Measurements from ENCODE around the gene OR5D18. TPM values are rescaled to one million over a fixed set of nuclear protein-coding genes. Genes with fewer than 3 reads are reported as not detected.

The OR5D18 gene
- total and polyA plus RNA-seq, 8 donors, result not detected

DNA sequence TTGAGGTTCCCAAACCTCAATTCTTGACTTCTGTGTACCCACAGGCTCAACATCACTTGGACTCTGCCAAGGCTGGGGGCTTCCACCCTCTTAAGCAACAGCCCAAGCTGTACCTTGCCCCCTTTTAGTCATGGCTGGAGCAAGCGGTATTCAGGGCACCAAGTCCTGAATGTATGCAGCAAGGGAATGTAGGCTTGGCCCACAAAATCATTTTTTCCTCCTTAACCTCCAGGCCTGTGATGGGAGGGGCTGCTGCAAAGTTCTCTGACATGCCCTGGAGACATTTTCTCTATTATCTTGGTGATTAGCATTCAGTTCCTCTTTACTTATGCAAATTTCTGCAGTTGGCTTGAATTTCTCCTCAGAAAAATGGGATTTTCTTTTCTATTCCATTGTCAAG, 13.2 kb upstream of the OR5D18 start:
- FAIRE-seq (no peak), ATAC-seq (no peak), DNase-seq (no peak)
- H3K27ac ChIP-seq, result no peak overlapping the region
- WGBS, 2 donors, result 77 to 83% methylated on average over 1 of the region's 1 CpG
- no peaks in the 10 kb centered on the region for H3K36me3 ChIP-seq
- no peaks in the 10 kb centered on the region for H3K27me3 ChIP-seq
- no peaks in the 10 kb centered on the region for H3K4me1 ChIP-seq
- intact Hi-C loops (cut with DNase I), result no loop called here
- H3K9me3 ChIP-seq, result no peaks in the 10 kb centered on the region
- no peak for TF ChIP-seq CTCF (IDR thresholded peaks at IDR 0.05)
- no peak overlapping the region for H3K4me3 ChIP-seq

- no peaks in the 10 kb centered on the region for H3K36me3 ChIP-seq
- WGBS, 2 donors, result 64 to 68% methylated on average over 1 of the region's 1 CpG
- H3K4me3 ChIP-seq, result no peak within 1 kb of the TSS
- ATAC-seq, result no peak
- no peaks in the 10 kb centered on the region for H3K4me1 ChIP-seq
- no peak within 1 kb of the TSS for H3K27ac ChIP-seq
- no peak for DNase-seq
- TF ChIP-seq CTCF (IDR thresholded peaks at IDR 0.05), result no peak
- peak; percentile 29 for FAIRE-seq
- no peaks in the 10 kb centered on the region for H3K27me3 ChIP-seq
- H3K9me3 ChIP-seq, result no peaks in the 10 kb centered on the region
- intact Hi-C loops (cut with DNase I), result no loop called here
Measured at GRCh38 chr11:55811067-55811466, 8.4 kb upstream of the OR5D18 start, which contains the start of gene OR5L1. OR5L1 (plus strand) TSS chr11:55811367; CDS start chr11:55811467, 100 bp downstream.

- no peak for ATAC-seq
- no peaks in the 10 kb centered on the region for H3K4me1 ChIP-seq
- H3K9me3 ChIP-seq, result no peaks in the 10 kb centered on the region
- no peaks in the 10 kb centered on the region for H3K27me3 ChIP-seq
- intact Hi-C loops (cut with DNase I), result no loop called here
- H3K4me3 ChIP-seq, result no peak within 1 kb of the TSS
- DNase-seq, result no peak
- H3K27ac ChIP-seq, result no peak within 1 kb of the TSS
- no peak for FAIRE-seq
- TF ChIP-seq CTCF (IDR thresholded peaks at IDR 0.05), result no peak
- H3K36me3 ChIP-seq, result no peaks in the 10 kb centered on the region
Measured at GRCh38 chr11:55826919-55827318, 7.5 kb downstream of the OR5D18 start, which contains the start of gene OR5L2. OR5L2 (plus strand) TSS chr11:55827219; CDS start chr11:55827219, 0 bp downstream.

DNA sequence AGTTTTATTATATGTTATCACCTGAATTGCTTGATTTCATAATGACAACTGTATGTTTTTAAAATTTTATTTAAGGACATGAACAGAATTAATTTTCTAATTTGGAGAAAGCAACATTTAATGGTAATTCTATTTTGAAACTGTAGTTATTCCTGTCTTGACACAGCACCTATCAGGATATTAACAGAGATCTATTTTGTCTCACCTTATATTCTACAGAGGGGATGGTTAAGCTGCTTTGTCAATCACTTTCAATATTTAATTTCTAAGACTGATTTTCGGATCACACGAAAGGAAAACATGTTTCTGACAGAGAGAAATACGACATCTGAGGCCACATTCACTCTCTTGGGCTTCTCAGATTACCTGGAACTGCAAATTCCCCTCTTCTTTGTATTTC, 19.0 kb downstream of the OR5D18 start, which contains the start of gene OR5D16:
OR5D16 (plus strand) TSS at position 301 of the 400 bp plus-strand sequence; CDS start at position 301, 0 bp downstream.
- 11 to 23% methylated on average over 3 of the region's 3 CpGs for WGBS, 2 donors
- Histone ChIP-seq H3K36me3 (no peaks in the 10 kb centered on the region), H3K4me3 (no peak within 1 kb of the TSS), H3K27ac (no peak within 1 kb of the TSS), H3K27me3 (no peaks in the 10 kb centered on the region), H3K4me1 (no peaks in the 10 kb centered on the region), H3K9me3 (no peaks in the 10 kb centered on the region)
- intact Hi-C loops (cut with DNase I), result no loop called here
- ATAC-seq (no peak), FAIRE-seq (no peak), DNase-seq (no peak)
- TF ChIP-seq CTCF (IDR thresholded peaks at IDR 0.05), result no peak

GRCh38 chr11:55847453-55847852, 28.0 kb downstream of the OR5D18 start:
- DNase-seq (no peak), FAIRE-seq (no peak)
- 28% methylated on average over 2 of the region's 2 CpGs for WGBS, 2 donors

More at GRCh38 chr11:55847453-55847852, 28.0 kb downstream of the OR5D18 start:
- Histone ChIP-seq H3K27ac (no peak overlapping the region), H3K9me3 (no peaks in the 10 kb centered on the region), H3K4me3 (no peak overlapping the region), H3K4me1 (no peaks in the 10 kb centered on the region), H3K36me3 (no peaks in the 10 kb centered on the region), H3K27me3 (peaks cover 0 to under 1% (median 0%) of the 10 kb centered on the region in 4 donors)
- intact Hi-C loops (cut with DNase I), result no loop called here
- ATAC-seq, result no peak
- no peak for TF ChIP-seq CTCF (IDR thresholded peaks at IDR 0.05)

Measured in pancreas (tissue), 10 donors.